K562 (cell line): ENCODE results near the gene MCU. TPM values are rescaled to one million over a fixed set of nuclear protein-coding genes. Genes with fewer than 3 reads are reported as not detected.

Source experiments
- ATAC-seq: fragments of 200-7000 bp; cut with Tn5 transposase; 3 replicates; pipeline ENCODE4 v1.9.1; 2020; ENCODE audit warnings: moderate library complexity
- BruUV-seq: library from RNA; stranded (reverse); fragments of 400-500 nt; replicated peaks from 2 replicates; lab custom pipeline; 2021; lab: Mats Ljungman, UMichigan
- CTCF ChIA-PET: fragments of 300-600 bp; formaldehyde crosslinking; extraction: SDS; loops from one replicate; lab custom pipeline; 2021; ENCODE audit warnings: low intra/inter-chr PET ratio; lab: Yijun Ruan, JAX
- POLR2A ChIA-PET: fragments of 300-600, 350-650 bp; sonication (Branson Sonifier 250); formaldehyde crosslinking; extraction: SDS; loops from one replicate; lab custom pipeline; 2021; ENCODE audit warnings: antibody characterized with exemption, inconsistent platforms; lab: Yijun Ruan, JAX
- DNase-seq, 4 experiments: peaks; one replicate each; pipeline versions ENCODE4 v3.0.0 to v3.0.0-alpha.2; 2011 to 2018; ENCODE audit warnings: low spot score in 3 of 4, mixed read lengths in 3 of 4; ENCODE audit errors: extremely low read depth in 1 of 4
- FAIRE-seq: peaks from 2 replicates; lab custom pipeline; 2011; peaks lifted over from hg19 to GRCh38; lab: Jason Lieb, UNC
- H2AFZ ChIP-seq: 2 replicates; pipeline ENCODE4 v1.6.0; 2011; ENCODE audit warnings: low read depth, low read length, control low read depth, inconsistent platforms
- H3K27ac ChIP-seq: fragments of 200-600 bp; 3 replicates; pipeline ENCODE4 v1.8.0; 2011; ENCODE audit warnings: low read depth, mild to moderate bottlenecking, control low read depth, inconsistent platforms, low read length, moderate library complexity, mixed read lengths; ENCODE audit errors: extremely low read depth
- H3K27me3 ChIP-seq, 2 experiments: fragments of 300-600 bp in 1 of 2; 2 replicates in 1 of 2; 3 replicates in 1 of 2; pipeline versions ENCODE4 v1.6.0 to v1.8.0; 2011; ENCODE audit warnings: inconsistent platforms in 2 of 2, low read length in 2 of 2, mild to moderate bottlenecking in 1 of 2, mixed read lengths in 1 of 2, moderate library complexity in 1 of 2; ENCODE audit not compliant: control insufficient read depth in 2 of 2, insufficient read depth in 2 of 2
- H3K36me3 ChIP-seq: fragments of 300-600 bp; 3 replicates; pipeline ENCODE4 v1.8.0; 2011; ENCODE audit warnings: mild to moderate bottlenecking, low read length, inconsistent platforms; ENCODE audit not compliant: control insufficient read depth, insufficient read depth
- H3K4me1 ChIP-seq, 2 experiments: fragments of 200-600 bp in 1 of 2; replicated peaks in 1 of 2; 2 replicates in 1 of 2; 3 replicates in 1 of 2; pipeline versions ENCODE4 v1.5.1 to v1.8.0; 2011; ENCODE audit warnings: inconsistent platforms in 2 of 2, low read length in 2 of 2, mild to moderate bottlenecking in 1 of 2, mixed read lengths in 1 of 2, moderate library complexity in 1 of 2; ENCODE audit not compliant: control insufficient read depth in 2 of 2, insufficient read depth in 2 of 2
- H3K4me2 ChIP-seq: 2 replicates; pipeline ENCODE4 v1.6.1; 2011; ENCODE audit warnings: low read length, control low read depth, inconsistent platforms, mixed read lengths; ENCODE audit not compliant: insufficient read depth
- H3K4me3 ChIP-seq: fragments of 200-600 bp; sonication (generic), shearing (Covaris generic); 2 replicates; pipeline ENCODE4 v1.5.1; 2016; ENCODE audit warnings: control low read depth, inconsistent platforms
- H3K79me2 ChIP-seq: fragments of 200-600 bp; 3 replicates; pipeline ENCODE4 v1.8.0; 2011; ENCODE audit warnings: low read length, inconsistent platforms; ENCODE audit not compliant: control insufficient read depth, insufficient read depth
- H3K9ac ChIP-seq, 2 experiments: 2 replicates each; pipeline versions ENCODE4 v1.6.0 to v1.6.1; 2011; ENCODE audit warnings: low read depth in 2 of 2, low read length in 2 of 2, control low read depth in 1 of 2, inconsistent platforms in 1 of 2, mild to moderate bottlenecking in 1 of 2, mixed read lengths in 1 of 2; ENCODE audit not compliant: insufficient read depth in 1 of 2
- H3K9me1 ChIP-seq: one replicate; pipeline ENCODE4 v1.6.0; 2011; ENCODE audit warnings: inconsistent platforms, mild to moderate bottlenecking, low read length, moderate library complexity; ENCODE audit not compliant: control insufficient read depth, insufficient read depth
- H3K9me3 ChIP-seq: replicated peaks from 2 replicates; pipeline ENCODE4 v1.5.1; 2011; ENCODE audit warnings: low read depth, low read length, inconsistent platforms; ENCODE audit not compliant: control insufficient read depth, insufficient read depth
- H4K20me1 ChIP-seq: replicated peaks from 2 replicates; pipeline ENCODE4 v1.6.1; 2011; ENCODE audit warnings: low read length, inconsistent platforms, mixed read lengths; ENCODE audit not compliant: control insufficient read depth, insufficient read depth
- CBFB ChIP-seq: sonication (generic); formaldehyde crosslinking; IDR thresholded peaks from 2 replicates; pipeline ENCODE4 v1.4.0; 2020; ENCODE audit warnings: mild to moderate bottlenecking, missing genetic modification reagents
- DDX20 ChIP-seq: fragments of 450-650 bp; IDR thresholded peaks from 2 replicates; pipeline ENCODE4 v1.6.1; 2016; ENCODE audit warnings: missing genetic modification characterization, low read depth, mild to moderate bottlenecking, missing compliant biosample characterization, moderate library complexity
- LARP7 ChIP-seq: fragments of 450-650 bp; IDR thresholded peaks from 2 replicates; pipeline ENCODE4 v1.6.1; 2016
- NFE2 ChIP-seq: IDR thresholded peaks from 2 replicates; pipeline ENCODE4 v1.6.1; 2014; ENCODE audit warnings: antibody characterized with exemption, low read depth
- POLR2H ChIP-seq: IDR thresholded peaks from 2 replicates; pipeline ENCODE4 v1.6.1; 2016; ENCODE audit warnings: missing genetic modification characterization, low read depth, mild to moderate bottlenecking, control low read depth, missing compliant biosample characterization, moderate library complexity
- RFX5 ChIP-seq: IDR thresholded peaks from 2 replicates; pipeline ENCODE4 v1.6.1; 2011; ENCODE audit warnings: low read depth, mild to moderate bottlenecking, improper control_type of control experiment, low read length
- SPI1 ChIP-seq: IDR thresholded peaks from 2 replicates; pipeline ENCODE4 v1.6.1; 2011; ENCODE audit warnings: low read depth, low read length, control low read depth, borderline replicate concordance
- XRCC4 ChIP-seq: IDR thresholded peaks from one replicate; pipeline ENCODE4 v1.6.1; 2011; ENCODE audit not compliant: insufficient read depth, insufficient read length; ENCODE audit errors: extremely low read depth
- ZBED1 ChIP-seq: IDR thresholded peaks from 2 replicates; pipeline ENCODE4 v1.6.1; 2014
- ZNF507 ChIP-seq: conservative IDR thresholded peaks from 2 replicates; pipeline ENCODE4 v1.6.1; 2017; ENCODE audit warnings: missing genetic modification characterization, missing compliant biosample characterization
- ZNF77 ChIP-seq: fragments of 250-450 bp; sonication (Bioruptor Pico); IDR thresholded peaks from 2 replicates; pipeline ENCODE4 v1.5.0; 2020
- ZZZ3 ChIP-seq: fragments of 450-650 bp; IDR thresholded peaks from 2 replicates; pipeline ENCODE4 v1.6.1; 2016; ENCODE audit warnings: antibody characterized with exemption, mild to moderate bottlenecking, moderate library complexity
- WGBS: fragments of 100-300 bp; shearing (Covaris generic); methylation state at CpG from one replicate; pipeline ENCODE4 v1.1.6; 2016; ENCODE audit warnings: low coverage, mixed read lengths; ENCODE audit not compliant: insufficient coverage; ENCODE audit errors: missing lambda C conversion rate; 5-methylcytosine and 5-hydroxymethylcytosine counted together
- in situ Hi-C: fragments of 300-500 bp; cut with MboI; formaldehyde crosslinking; loops from 4 replicates; pipeline ENCODE4 v1.15.0; 2018; ENCODE audit warnings: inconsistent platforms, mixed read lengths
- intact Hi-C: fragments of 100-400 bp; cut with micrococcal nuclease; formaldehyde crosslinking; loops from 2 replicates; pipeline ENCODE4 v1.14.2; 2022
- polyA plus RNA-seq, 8 experiments: library from polyadenylated mRNA; depleted of rRNA in 4 of 8; stranded (reverse) in 5 of 8; unstranded in 3 of 8; fragments of >200 nt; fragmentation: Nextera tagmentation in 2 of 8; fragmentation: Illumina TruSeq in 1 of 8; extraction: Ambion mirVana in 2 of 8; extraction: Trizol in 1 of 8; gene quantifications; 2 replicates each; pipeline versions ENCODE4 v1.2.1 to v1.2.3, GENCODE V29; 2011 to 2014; ENCODE audit warnings: inconsistent platforms in 1 of 8, missing spikeins in 1 of 8
- total RNA-seq, 7 experiments: library from RNA; depleted of rRNA in 6 of 7; stranded (reverse); fragments of >200 nt in 6 of 7; fragmentation: Illumina TruSeq in 2 of 7; extraction: Trizol in 2 of 7; gene quantifications; 2 replicates each; pipeline versions ENCODE4 v1.2.1 to v1.2.3, GENCODE V29; 2011 to 2021; ENCODE audit warnings: low replicate concordance in 1 of 7

Gene MCU
- total and polyA plus RNA-seq, 9 of the 15 experiments (the other 6 are each of a cell fraction or from before 2014, with no cell fraction given), result 8.2 to 88.8 (median 21.3) TPM

- Histone ChIP-seq H3K9ac (no peak overlapping the region), H3K4me2 (no peak overlapping the region), H3K9me1 (no peaks in the 10 kb centered on the region), H3K27ac (no peak overlapping the region), H3K36me3 (no peaks in the 10 kb centered on the region), H3K27me3 (no peaks in the 10 kb centered on the region), H3K4me1 (peaks cover 0 to under 1% of the 10 kb centered on the region in 2 experiments; a peak in 1 of 5 replicates), H3K4me3 (no peak overlapping the region), H3K79me2 (no peaks in the 10 kb centered on the region), H3K9me3 (no peaks in the 10 kb centered on the region), H2AFZ (no peak overlapping the region), H4K20me1 (no peaks in the 10 kb centered on the region; the same call in 1 of the 2 replicates)
- intact Hi-C loops, result no loop called here
- no peak for DNase-seq
- WGBS, result 70% methylated on average over 2 of the region's 2 CpGs
- ATAC-seq, result no peak; the same call in 2 of the 3 replicates
- TF ChIP-seq NFE2, result 0 out of 2 replicates have a peak, but pooled peaks have one; percentile 8
- TF ChIP-seq ZBED1, result no peak
- in situ Hi-C loops, result no loop called here
- ChIA-PET POLR2A (interaction anchor here (0.9 to 1.7 kb wide), 4 partner anchors 9 to 12 kb away, joined by 4 to 6 read pairs (median 4); no protein-coding TSS in a partner anchor), CTCF (no interaction called here)
- no TSS peak for BruUV-seq
- FAIRE-seq, result no peak
These were observed 62.5 kb downstream of the MCU start for GRCh38 chr10:72754275-72755032.

GRCh38 chr10:72756674-72757385, 64.9 kb downstream of the MCU start:
- no peak overlapping the region for H2AFZ ChIP-seq
- H3K4me2 ChIP-seq, result no peak overlapping the region
- no peaks in the 10 kb centered on the region for H3K9me1 ChIP-seq
- no TSS peak for BruUV-seq
- TF ChIP-seq SPI1 (no peak), CBFB (CRISPR knock-in tag) (no peak), ZNF77 (no peak), DDX20 (tag) (no peak), ZNF507 (tag) (no peak), ZZZ3 (no peak), RFX5 (no peak), POLR2H (tag) (no peak), LARP7 (no peak), XRCC4 (no peak)
- 55% methylated on average over 7 of the region's 7 CpGs for WGBS
- in situ Hi-C loops, result no loop called here
- peaks cover 0 to 4% of the 10 kb centered on the region in 2 experiments; a peak in 1 of 5 replicates for H3K4me1 ChIP-seq
- H3K79me2 ChIP-seq, result no peaks in the 10 kb centered on the region
- H3K27me3 ChIP-seq, result no peaks in the 10 kb centered on the region
- H4K20me1 ChIP-seq, result no peaks in the 10 kb centered on the region; the same call in 1 of the 2 replicates
- H3K9me3 ChIP-seq, result no peaks in the 10 kb centered on the region
- DNase-seq (no peak), ATAC-seq (no peak), FAIRE-seq (no peak)
- no peak overlapping the region for H3K4me3 ChIP-seq
- CTCF ChIA-PET, result no interaction called here
- POLR2A ChIA-PET, result interaction anchor here (0.6 to 2.5 kb wide), 8 partner anchors 10 to 244 kb away, joined by 3 to 9 read pairs (median 3); partner anchors contain the start of gene MCU
- intact Hi-C loops, result no loop called here
- no peak overlapping the region for H3K9ac ChIP-seq
- no peak overlapping the region for H3K27ac ChIP-seq
- H3K36me3 ChIP-seq, result no peaks in the 10 kb centered on the region
